ENCODE data around the gene C1orf74. TPM values are rescaled to one million over a fixed set of nuclear protein-coding genes. Genes with fewer than 3 reads are reported as not detected.

Gene C1orf74
- total and polyA plus RNA-seq, 2 donors (not counting 3 experiments of a cell fraction or from before 2014, with no cell fraction given) = 2.4 to 3.0 TPM

GRCh38 chr1:209732725-209733124 lies 51.6 kb downstream of the C1orf74 start:
- FAIRE-seq (no peak), DNase-seq (ENCODE audit: low read depth, low spot score) (no peak)
- Histone ChIP-seq H2AFZ (ENCODE audit: low read depth, low read length) (no peak overlapping the region), H3K79me2 (ENCODE audit: control insufficient read depth, insufficient read depth, low read length) (no peaks in the 10 kb centered on the region), H3K27me3 (ENCODE audit: control insufficient read depth in 2 of 2, insufficient read depth in 2 of 2, low read length in 2 of 2) (peaks cover 0 to 11% of the 10 kb centered on the region in 2 experiments), H3K4me3 (replicated peaks in 1 of 3; ENCODE audit: insufficient read depth in 1 of 3, low read depth in 1 of 3, low read length in 3 of 3) (no peak overlapping the region), H3K27ac (ENCODE audit: insufficient read depth, low read depth, low read length) (no peak overlapping the region), H3K36me3 (ENCODE audit: control insufficient read depth in 2 of 2, extremely low read depth in 1 of 2, insufficient read depth in 2 of 2, low read length in 2 of 2) (no peaks in the 10 kb centered on the region), H3K4me2 (ENCODE audit: insufficient read depth, low read length) (no peak overlapping the region), H3K9ac (replicated peaks; ENCODE audit: extremely low read depth, insufficient read depth, low read length) (no peak overlapping the region), H3K9me3 (replicated peaks; ENCODE audit: control insufficient read depth, insufficient read depth, low read length) (no peaks in the 10 kb centered on the region), H3K4me1 (ENCODE audit: control insufficient read depth, extremely low read depth, insufficient read depth, low read length) (no peaks in the 10 kb centered on the region), H3K9me1 (replicated peaks; ENCODE audit: control insufficient read depth, extremely low read depth, insufficient read depth, low read length) (no peaks in the 10 kb centered on the region), H4K20me1 (replicated peaks; ENCODE audit: control insufficient read depth, extremely low read depth, insufficient read depth, low read length) (no peaks in the 10 kb centered on the region)
- BruUV-seq (replicated peaks) = no TSS peak
- dilution Hi-C loops (cut with MboI; ENCODE audit: extremely low pct_ligation_motif_present, low sequenced_read_pairs) = no loop called here
- TF ChIP-seq EZH2 (IDR thresholded peaks at IDR 0.05; ENCODE audit: borderline replicate concordance, low read depth, low read length, severe bottlenecking) (no peak), FOS (IDR thresholded peaks at IDR 0.05; ENCODE audit: borderline replicate concordance, insufficient read depth, low read length) (no peak), MYC (IDR thresholded peaks at IDR 0.05; ENCODE audit: low read depth, low read length) (no peak), MAX (IDR thresholded peaks at IDR 0.05; ENCODE audit: insufficient read depth, insufficient read length) (no peak), POLR2A (IDR thresholded peaks at IDR 0.05; ENCODE audit: low read depth, low read length) (no peak), POLR2AphosphoS5 (IDR thresholded peaks at IDR 0.05; ENCODE audit: insufficient read depth, low read depth, low read length) (no peak), CTCF (IDR thresholded peaks at IDR 0.05; ENCODE audit: extremely low read depth in 1 of 2, insufficient read depth in 1 of 2, low read depth in 1 of 2, low read length in 2 of 2) (no peak), GATA2 (IDR thresholded peaks at IDR 0.05; ENCODE audit: insufficient read depth, insufficient read length, low read depth, low read length) (no peak), JUN (IDR thresholded peaks at IDR 0.05; ENCODE audit: borderline replicate concordance, insufficient read depth, insufficient read length, low read depth) (no peak)
- intact Hi-C loops (cut with micrococcal nuclease) = no loop called here
- POLR2A ChIA-PET = no interaction called here
- CTCF ChIA-PET = no interaction called here
